HCT116 (cell line): ENCODE measurements around the gene IRGC. TPM values are rescaled to one million over a fixed set of nuclear protein-coding genes. Genes with fewer than 3 reads are reported as not detected.

Source experiments
- ATAC-seq: fragments of 200-7000 bp; cut with Tn5 transposase; 2 replicates; pipeline ENCODE4 v1.9.1; 2020; ENCODE audit warnings: mild to moderate bottlenecking, moderate library complexity
- BruUV-seq: library from RNA; stranded (reverse); fragments of 400-500 nt; replicated peaks from 2 replicates; lab custom pipeline; 2021; lab: Mats Ljungman, UMichigan
- CTCF ChIA-PET: fragments of 300-600 bp; sonication (Branson Sonifier 250); formaldehyde crosslinking; loops from one replicate; lab custom pipeline; 2021; ENCODE audit warnings: antibody characterized with exemption; lab: Charles Lee
- POLR2A ChIA-PET: fragments of 300-600, 350-600 bp; sonication (Branson Sonifier 250); formaldehyde crosslinking; loops from one replicate; lab custom pipeline; 2021; ENCODE audit warnings: antibody characterized with exemption; lab: Charles Lee
- RAD21 ChIA-PET, 2 experiments: fragments of 300-600 bp; sonication (Branson Sonifier 250); formaldehyde crosslinking; loops; one replicate each; lab custom pipeline; 2023; ENCODE audit warnings: low total read pairs in 2 of 2; ENCODE audit not compliant: uncharacterized antibody in 2 of 2, unreplicated experiment in 2 of 2, low non-redundant PET in 1 of 2; lab: Charles Lee
- DNase-seq: peaks from one replicate; pipeline ENCODE4 v3.0.0-alpha.2; 2010; ENCODE audit warnings: low read depth, low spot score
- H2AFZ ChIP-seq: fragments of 200-600 bp; shearing (Covaris generic), sonication (generic); 2 replicates; pipeline ENCODE4 v1.6.1; 2017; ENCODE audit warnings: low read depth, mixed run types, mixed read lengths, antibody characterized with exemption, low read length; ENCODE audit not compliant: poor library complexity, severe bottlenecking
- H3K27ac ChIP-seq: 2 replicates; pipeline ENCODE4 v1.5.1; 2012; ENCODE audit warnings: low read depth, low read length
- H3K27me3 ChIP-seq: fragments of 200-600 bp; sonication (generic); 2 replicates; pipeline ENCODE4 v1.6.1; 2016; ENCODE audit warnings: mixed run types, low read length, mixed read lengths; ENCODE audit not compliant: insufficient read depth
- H3K36me3 ChIP-seq, 2 experiments: fragments of 200-500 bp in 1 of 2; fragments of 200-600 bp in 1 of 2; sonication (Bioruptor generic) in 1 of 2; sonication (generic) in 1 of 2; 2 replicates each; pipeline versions ENCODE4 v1.5.1 to v1.6.1; 2014 to 2016; ENCODE audit warnings: low read length in 2 of 2, inconsistent platforms in 1 of 2, mixed read lengths in 1 of 2, mixed run types in 1 of 2; ENCODE audit not compliant: insufficient read depth in 2 of 2, control insufficient read depth in 1 of 2
- H3K4me1 ChIP-seq, 2 experiments: fragments of 200-600 bp in 1 of 2; sonication (generic) in 1 of 2; 2 replicates each; pipeline versions ENCODE4 v1.5.1 to v1.6.1; 2012 to 2017; ENCODE audit warnings: low read length in 2 of 2, inconsistent platforms in 1 of 2, mild to moderate bottlenecking in 1 of 2, mixed read lengths in 1 of 2, mixed run types in 1 of 2, moderate library complexity in 1 of 2; ENCODE audit not compliant: insufficient read depth in 2 of 2, control insufficient read depth in 1 of 2
- H3K4me2 ChIP-seq: fragments of 200-600 bp; sonication (generic); 2 replicates; pipeline ENCODE4 v1.6.1; 2017; ENCODE audit warnings: mixed run types, low read length, mixed read lengths
- H3K4me3 ChIP-seq, 2 experiments: fragments of 200-600 bp in 1 of 2; sonication (generic) in 1 of 2; replicated peaks in 1 of 2; 2 replicates each; pipeline ENCODE4 v1.5.1; 2011 to 2016; ENCODE audit warnings: low read length in 2 of 2, control low read depth in 1 of 2, low read depth in 1 of 2, mild to moderate bottlenecking in 1 of 2, mixed read lengths in 1 of 2, mixed run types in 1 of 2
- H3K79me2 ChIP-seq: fragments of 200-600 bp; sonication (generic); 2 replicates; pipeline ENCODE4 v1.6.1; 2017; ENCODE audit warnings: mild to moderate bottlenecking, mixed run types, low read length, moderate library complexity, mixed read lengths; ENCODE audit not compliant: insufficient read depth
- H3K9ac ChIP-seq: fragments of 200-600 bp; sonication (generic); 2 replicates; pipeline ENCODE4 v1.6.1; 2016; ENCODE audit warnings: low read length, mixed read lengths
- H3K9me2 ChIP-seq: fragments of 200-600 bp; sonication (generic), shearing (Covaris generic); 2 replicates; pipeline ENCODE4 v1.6.1; 2017; ENCODE audit warnings: mixed run types, mild to moderate bottlenecking, moderate library complexity; ENCODE audit not compliant: insufficient read depth
- H3K9me3 ChIP-seq, 2 experiments: fragments of 200-500 bp in 1 of 2; fragments of 200-600 bp in 1 of 2; sonication (Bioruptor generic) in 1 of 2; sonication (generic) in 1 of 2; 2 replicates each; pipeline ENCODE4 v1.6.1; 2014 to 2017; ENCODE audit warnings: low read length in 2 of 2, mixed read lengths in 2 of 2, inconsistent platforms in 1 of 2, low read depth in 1 of 2, mild to moderate bottlenecking in 1 of 2, mixed run types in 1 of 2, moderate library complexity in 1 of 2; ENCODE audit not compliant: control insufficient read depth in 1 of 2, insufficient read depth in 1 of 2
- H4K20me1 ChIP-seq: fragments of 200-600 bp; sonication (generic), shearing (Covaris generic); 2 replicates; pipeline ENCODE4 v1.6.1; 2017; ENCODE audit warnings: mixed run types, mild to moderate bottlenecking, moderate library complexity; ENCODE audit not compliant: insufficient read depth
- CEBPB ChIP-seq: IDR thresholded peaks from 2 replicates; pipeline ENCODE4 v1.6.1; 2012; ENCODE audit warnings: low read depth
- CTCF ChIP-seq, 3 experiments: fragments of 200-600 bp in 1 of 3; sonication (generic) in 1 of 3; IDR thresholded peaks in 2 of 3; conservative IDR thresholded peaks in 1 of 3; 2 replicates each; pipeline ENCODE4 v1.5.1; 2012 to 2017; ENCODE audit warnings: low read depth in 2 of 3, low read length in 2 of 3, antibody characterized with exemption in 1 of 3, borderline replicate concordance in 1 of 3, control low read depth in 1 of 3, mild to moderate bottlenecking in 1 of 3, mixed read lengths in 1 of 3, mixed run types in 1 of 3, moderate library complexity in 1 of 3; ENCODE audit not compliant: insufficient read depth in 1 of 3
- EZH2 ChIP-seq: fragments of 200-600 bp; sonication (generic); IDR thresholded peaks from 2 replicates; pipeline ENCODE4 v1.6.1; 2017; ENCODE audit warnings: antibody characterized with exemption, mixed run types
- POLR2A ChIP-seq: IDR thresholded peaks from 2 replicates; pipeline ENCODE4 v1.7.0; 2011; ENCODE audit warnings: borderline replicate concordance; ENCODE audit not compliant: insufficient read depth, insufficient read length; ENCODE audit errors: extremely low read depth
- TCF7L2 ChIP-seq: IDR thresholded peaks from 2 replicates; pipeline ENCODE4 v1.7.0; 2011; ENCODE audit warnings: borderline replicate concordance, inconsistent platforms; ENCODE audit not compliant: insufficient read depth, insufficient read length; ENCODE audit errors: extremely low read depth
- intact Hi-C: fragments of 100-400 bp; cut with micrococcal nuclease; formaldehyde crosslinking; loops from 2 replicates; pipeline ENCODE4 v1.10.0; 2022
- total RNA-seq: library from RNA; stranded (reverse); gene quantifications from one replicate; pipeline ENCODE4 v1.2.1, GENCODE V29; 2021; ENCODE audit not compliant: unreplicated experiment
- TF ChIP-seq, protein P1 (sequence below): IDR thresholded peaks from 2 replicates; pipeline ENCODE4 v1.6.1; 2012; ENCODE audit warnings: low read depth

IRGC gene
- total RNA-seq, 1 experiment from 2014 or later = not detected

DNA sequence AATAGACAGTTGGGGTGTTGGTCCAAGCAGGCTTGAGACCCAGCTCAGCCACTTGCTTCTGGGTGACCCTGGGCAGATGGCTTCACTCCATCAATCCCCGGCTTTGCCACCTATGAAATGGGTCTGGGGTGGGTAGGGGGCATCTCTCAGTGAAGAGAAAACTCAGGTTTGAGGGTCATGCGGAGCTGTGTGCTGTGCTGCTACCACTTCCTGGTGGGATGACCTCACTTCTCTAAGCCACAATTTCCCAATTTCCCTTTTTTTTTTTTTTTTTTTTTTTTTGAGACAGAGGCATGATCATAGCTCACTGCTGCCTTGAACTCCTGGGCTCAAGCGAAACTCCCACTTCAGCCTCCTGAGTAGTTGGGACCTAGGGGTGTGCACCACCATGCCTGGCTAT lies 41.3 kb upstream of the IRGC start:
- H2AFZ ChIP-seq = no peak overlapping the region
- no peaks in the 10 kb centered on the region for H4K20me1 ChIP-seq
- no peaks in the 10 kb centered on the region for H3K27me3 ChIP-seq
- peak overlapping the region; percentile 70 for H3K4me2 ChIP-seq
- ChIA-PET CTCF (no interaction called here), POLR2A (interaction anchor here (0.7 to 2.0 kb wide), 4 partner anchors 12 to 51 kb away, joined by 3 to 8 read pairs (median 3); no protein-coding TSS in a partner anchor), RAD21 (no interaction called here)
- intact Hi-C loops = loop anchor here (10.0 kb wide), 1 partner anchor 110 kb away; the partner anchor contains the start of gene KCNN4
- no peaks in the 10 kb centered on the region for H3K36me3 ChIP-seq
- H3K9me2 ChIP-seq = no peaks in the 10 kb centered on the region
- peak overlapping the region; percentile 72 for H3K27ac ChIP-seq
- TF ChIP-seq EZH2 (no peak), TCF7L2 (no peak), CEBPB (0 out of 2 replicates have a peak, but pooled peaks have one; percentile 22), POLR2A (no peak), CTCF (IDR thresholded peaks at IDR 0.05 in 2 of 3, conservative IDR thresholded peaks at IDR 0.05 in 1 of 3; ENCODE audit: borderline replicate concordance in 1 of 3, insufficient read depth in 1 of 3, low read depth in 2 of 3, low read length in 2 of 3) (no peak)
- TF ChIP-seq, protein P1, sequence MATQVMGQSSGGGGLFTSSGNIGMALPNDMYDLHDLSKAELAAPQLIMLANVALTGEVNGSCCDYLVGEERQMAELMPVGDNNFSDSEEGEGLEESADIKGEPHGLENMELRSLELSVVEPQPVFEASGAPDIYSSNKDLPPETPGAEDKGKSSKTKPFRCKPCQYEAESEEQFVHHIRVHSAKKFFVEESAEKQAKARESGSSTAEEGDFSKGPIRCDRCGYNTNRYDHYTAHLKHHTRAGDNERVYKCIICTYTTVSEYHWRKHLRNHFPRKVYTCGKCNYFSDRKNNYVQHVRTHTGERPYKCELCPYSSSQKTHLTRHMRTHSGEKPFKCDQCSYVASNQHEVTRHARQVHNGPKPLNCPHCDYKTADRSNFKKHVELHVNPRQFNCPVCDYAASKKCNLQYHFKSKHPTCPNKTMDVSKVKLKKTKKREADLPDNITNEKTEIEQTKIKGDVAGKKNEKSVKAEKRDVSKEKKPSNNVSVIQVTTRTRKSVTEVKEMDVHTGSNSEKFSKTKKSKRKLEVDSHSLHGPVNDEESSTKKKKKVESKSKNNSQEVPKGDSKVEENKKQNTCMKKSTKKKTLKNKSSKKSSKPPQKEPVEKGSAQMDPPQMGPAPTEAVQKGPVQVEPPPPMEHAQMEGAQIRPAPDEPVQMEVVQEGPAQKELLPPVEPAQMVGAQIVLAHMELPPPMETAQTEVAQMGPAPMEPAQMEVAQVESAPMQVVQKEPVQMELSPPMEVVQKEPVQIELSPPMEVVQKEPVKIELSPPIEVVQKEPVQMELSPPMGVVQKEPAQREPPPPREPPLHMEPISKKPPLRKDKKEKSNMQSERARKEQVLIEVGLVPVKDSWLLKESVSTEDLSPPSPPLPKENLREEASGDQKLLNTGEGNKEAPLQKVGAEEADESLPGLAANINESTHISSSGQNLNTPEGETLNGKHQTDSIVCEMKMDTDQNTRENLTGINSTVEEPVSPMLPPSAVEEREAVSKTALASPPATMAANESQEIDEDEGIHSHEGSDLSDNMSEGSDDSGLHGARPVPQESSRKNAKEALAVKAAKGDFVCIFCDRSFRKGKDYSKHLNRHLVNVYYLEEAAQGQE = no peak
- peaks cover 4% of the 10 kb centered on the region; the same call in 1 of the 2 replicates for H3K79me2 ChIP-seq
- no peaks in the 10 kb centered on the region for H3K9me3 ChIP-seq
- no TSS peak for BruUV-seq
- DNase-seq (no peak), ATAC-seq (no peak)
- H3K9ac ChIP-seq = peak overlapping the region; percentile 54
- peak overlapping the region in 1 of 2 experiments; percentile 34; a peak in 2 of 4 replicates for H3K4me3 ChIP-seq
- H3K4me1 ChIP-seq = peaks cover 37 to 71% of the 10 kb centered on the region in 2 experiments
